Choroid plexus epithelial cell (primary cell): ENCODE results near the gene BBS10.
A peak's percentile ranks its signal among the peaks of the same experiment; 100 is the strongest.
"Not testable (repeated sequence)": the region's sequence is repeated elsewhere in the genome, so short reads cannot be mapped to it uniquely, and the experiment has no call there.

ENCODE experiments used
- DNase-seq: peaks from one replicate; pipeline ENCODE4 v3.0.0-alpha.2; 2010; ENCODE audit warnings: low read depth
- H3K4me3 ChIP-seq: 2 replicates; pipeline ENCODE4 v1.5.1; 2011; ENCODE audit warnings: low read depth, mild to moderate bottlenecking, control low read depth, low read length, moderate library complexity
- TF ChIP-seq, protein P1 (sequence below): conservative IDR thresholded peaks from 2 replicates; pipeline ENCODE4 v1.5.1; 2011; ENCODE audit warnings: low read depth, mild to moderate bottlenecking, control low read depth, inconsistent platforms, low read length, moderate library complexity

The BBS10 gene

DNA sequence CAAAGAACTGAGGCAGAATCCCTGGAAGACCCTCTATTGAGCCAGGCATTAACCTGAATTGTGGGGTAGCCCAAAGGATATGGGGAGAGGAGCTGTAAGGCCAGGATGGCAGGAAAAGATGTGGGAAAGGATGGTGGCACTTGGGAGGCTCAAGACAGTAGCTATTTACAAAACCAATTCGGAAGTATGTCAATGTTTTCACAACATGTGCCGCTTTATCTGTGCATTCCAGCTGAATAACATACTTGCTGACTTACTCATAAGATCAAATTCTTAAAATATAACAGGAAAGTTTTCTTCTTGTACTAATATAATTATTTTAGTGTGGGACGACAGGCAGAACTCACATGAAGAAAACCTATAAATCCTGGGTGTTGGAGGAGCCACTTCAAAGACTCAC lies 10.6 kb downstream of the BBS10 start:
- DNase-seq: peak; percentile 88
- no peak overlapping the region for H3K4me3 ChIP-seq
- TF ChIP-seq, protein P1, sequence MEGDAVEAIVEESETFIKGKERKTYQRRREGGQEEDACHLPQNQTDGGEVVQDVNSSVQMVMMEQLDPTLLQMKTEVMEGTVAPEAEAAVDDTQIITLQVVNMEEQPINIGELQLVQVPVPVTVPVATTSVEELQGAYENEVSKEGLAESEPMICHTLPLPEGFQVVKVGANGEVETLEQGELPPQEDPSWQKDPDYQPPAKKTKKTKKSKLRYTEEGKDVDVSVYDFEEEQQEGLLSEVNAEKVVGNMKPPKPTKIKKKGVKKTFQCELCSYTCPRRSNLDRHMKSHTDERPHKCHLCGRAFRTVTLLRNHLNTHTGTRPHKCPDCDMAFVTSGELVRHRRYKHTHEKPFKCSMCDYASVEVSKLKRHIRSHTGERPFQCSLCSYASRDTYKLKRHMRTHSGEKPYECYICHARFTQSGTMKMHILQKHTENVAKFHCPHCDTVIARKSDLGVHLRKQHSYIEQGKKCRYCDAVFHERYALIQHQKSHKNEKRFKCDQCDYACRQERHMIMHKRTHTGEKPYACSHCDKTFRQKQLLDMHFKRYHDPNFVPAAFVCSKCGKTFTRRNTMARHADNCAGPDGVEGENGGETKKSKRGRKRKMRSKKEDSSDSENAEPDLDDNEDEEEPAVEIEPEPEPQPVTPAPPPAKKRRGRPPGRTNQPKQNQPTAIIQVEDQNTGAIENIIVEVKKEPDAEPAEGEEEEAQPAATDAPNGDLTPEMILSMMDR: no peak

- no peak overlapping the region for H3K4me3 ChIP-seq
- TF ChIP-seq, protein P1: no peak
- DNase-seq: no peak
These were observed 15.6 kb downstream of the BBS10 start for GRCh38 chr12:76332606-76333005.

GRCh38 chr12:76329606-76330005 lies 18.6 kb downstream of the BBS10 start:
- TF ChIP-seq, protein P1: no peak
- H3K4me3 ChIP-seq: no peak overlapping the region
- DNase-seq: no peak

DNA sequence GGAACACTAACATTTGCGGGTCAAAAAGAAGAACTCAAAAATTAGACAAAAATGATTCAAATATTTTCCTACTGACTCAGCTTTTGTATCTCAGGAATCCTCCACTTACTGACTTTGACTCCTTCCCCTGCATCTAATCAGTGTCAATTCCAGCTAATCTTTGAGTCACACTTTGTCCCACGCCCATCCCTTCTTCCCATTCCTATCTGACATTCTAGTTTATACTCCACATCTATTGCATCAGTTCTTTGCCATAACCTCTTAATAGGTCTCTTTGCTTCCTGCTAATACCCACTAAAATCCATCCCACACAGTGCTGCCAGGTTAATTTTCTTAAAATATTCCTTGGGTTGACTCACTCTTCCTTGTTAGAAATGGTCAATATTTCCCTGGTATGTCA lies 19.1 kb downstream of the BBS10 start:
- no peak overlapping the region for H3K4me3 ChIP-seq
- peak; percentile 76 for DNase-seq
- TF ChIP-seq, protein P1: no peak

GRCh38 chr12:76319595-76320319 lies 28.5 kb downstream of the BBS10 start:
- H3K4me3 ChIP-seq, DNase-seq: not testable (repeated sequence)

DNA sequence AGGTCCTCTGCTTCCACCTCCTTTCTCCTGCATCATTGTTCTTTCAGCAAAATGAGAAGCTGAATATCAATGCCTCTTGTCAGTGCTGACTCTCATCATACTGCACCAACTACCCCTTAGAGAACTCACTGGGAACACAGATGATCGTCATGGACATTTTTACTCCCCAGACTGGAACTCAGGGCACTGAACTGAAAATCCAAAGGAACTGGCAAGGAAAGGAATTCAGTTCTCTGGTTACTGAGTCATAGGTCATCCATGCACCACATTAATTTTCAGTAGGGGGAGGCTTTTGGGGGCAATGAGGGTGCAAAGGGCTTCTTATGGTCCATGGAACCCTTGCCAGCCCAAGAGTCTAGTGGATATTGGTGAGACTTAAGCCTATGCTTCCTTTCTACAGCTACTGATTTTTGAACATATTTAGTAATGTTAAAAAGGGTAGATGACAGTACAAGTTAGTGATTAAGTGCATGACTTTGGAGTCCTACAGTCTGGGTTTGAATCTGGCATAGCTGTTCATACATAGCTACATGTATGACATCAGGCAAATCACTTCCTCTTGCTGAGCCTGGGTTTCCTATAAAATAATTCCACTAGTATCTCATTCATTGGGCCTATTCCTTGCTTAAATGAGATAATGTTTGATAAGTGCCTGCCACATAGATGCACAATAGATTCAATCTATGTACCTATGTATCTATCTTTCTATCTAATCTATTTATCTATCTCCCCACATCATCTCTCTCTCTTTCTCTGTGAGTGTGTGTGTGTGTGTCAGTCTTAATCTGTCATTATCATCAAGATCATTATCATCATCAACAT lies 29.2 kb downstream of the BBS10 start:
- TF ChIP-seq, protein P1: no peak
- no peak overlapping the region for H3K4me3 ChIP-seq
- DNase-seq: no peak

DNA sequence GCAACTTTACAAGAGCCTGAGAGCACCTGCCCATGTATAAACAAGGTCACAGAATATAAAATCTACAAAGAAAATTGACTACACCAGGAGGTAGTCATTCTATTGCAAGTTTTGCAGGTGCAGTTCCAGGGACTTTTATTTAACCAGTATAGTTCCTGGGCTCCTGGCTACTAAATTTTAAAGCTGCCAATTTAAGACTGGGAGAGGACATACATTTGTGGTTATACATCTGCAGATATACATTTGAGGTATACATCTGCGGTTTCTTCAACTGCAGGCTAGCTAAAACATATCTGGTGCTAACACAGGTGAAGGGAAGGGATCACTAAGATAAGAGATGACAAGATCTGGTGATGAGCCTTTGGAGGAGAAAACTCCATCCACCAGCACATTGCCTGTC lies 30.2 kb downstream of the BBS10 start:
- TF ChIP-seq, protein P1: no peak
- no peak overlapping the region for H3K4me3 ChIP-seq
- no peak for DNase-seq
